Measurements from ENCODE around the gene KRTAP10-3. TPM values are rescaled to one million over a fixed set of nuclear protein-coding genes. Genes with fewer than 3 reads are reported as not detected.
"Not testable (repeated sequence)": the region's sequence is repeated elsewhere in the genome, so short reads cannot be mapped to it uniquely, and the experiment has no call there.

The KRTAP10-3 gene
- total RNA-seq = not detected

GRCh38 chr21:44558695-44559094, at the start of gene KRTAP10-3:
KRTAP10-3 (minus strand) TSS chr21:44558795; CDS start chr21:44558715, 80 bp downstream.
- no peak for DNase-seq

DNA sequence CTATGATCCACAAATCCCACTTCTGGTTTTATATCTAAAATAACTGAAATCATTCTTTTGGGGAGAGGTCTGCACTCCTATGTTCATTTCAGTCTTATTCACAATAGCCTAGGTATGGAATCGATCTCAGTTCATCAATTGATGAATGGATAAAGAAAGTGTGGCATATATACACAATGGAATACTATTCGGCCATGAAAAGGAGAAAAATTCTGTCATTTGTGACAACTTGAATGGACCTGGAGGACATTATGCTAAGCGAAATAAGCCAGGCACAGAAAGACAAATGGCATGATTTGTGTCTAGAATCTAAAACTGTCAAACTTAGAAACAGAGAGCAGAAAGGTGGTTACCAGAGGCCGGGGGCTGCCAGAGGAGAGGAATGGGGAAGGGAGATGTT, 47.9 kb upstream of the KRTAP10-3 start:
- DNase-seq = no peak

DNA sequence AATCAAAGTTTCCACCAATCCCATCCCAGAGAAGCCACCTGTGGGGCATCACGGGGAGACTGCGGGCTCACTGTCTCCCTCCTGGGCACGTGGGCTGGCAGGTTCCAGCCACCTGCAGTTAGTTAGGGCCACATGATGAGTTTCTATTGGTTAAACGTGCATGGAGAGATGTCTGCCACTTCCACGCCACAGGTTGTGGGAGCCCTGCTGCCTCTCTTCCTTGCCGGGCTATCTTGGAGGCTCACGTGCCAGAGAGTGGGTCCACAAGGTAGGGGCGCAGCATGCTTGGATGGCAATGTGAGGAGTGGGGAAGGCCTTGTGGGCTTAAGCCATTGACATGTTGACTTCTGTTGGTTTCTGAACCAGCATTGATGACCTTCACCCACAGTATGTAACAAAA, 45.3 kb upstream of the KRTAP10-3 start:
- no peak for DNase-seq

- no peak for DNase-seq
Measured at GRCh38 chr21:44603109-44603875, 44.7 kb upstream of the KRTAP10-3 start.

- no peak for DNase-seq
Measured at GRCh38 chr21:44602463-44602850, 43.9 kb upstream of the KRTAP10-3 start.

GRCh38 chr21:44601596-44602462, 43.2 kb upstream of the KRTAP10-3 start:
- no peak for DNase-seq

GRCh38 chr21:44601091-44601490, 42.5 kb upstream of the KRTAP10-3 start:
- DNase-seq = not testable (repeated sequence)

DNA sequence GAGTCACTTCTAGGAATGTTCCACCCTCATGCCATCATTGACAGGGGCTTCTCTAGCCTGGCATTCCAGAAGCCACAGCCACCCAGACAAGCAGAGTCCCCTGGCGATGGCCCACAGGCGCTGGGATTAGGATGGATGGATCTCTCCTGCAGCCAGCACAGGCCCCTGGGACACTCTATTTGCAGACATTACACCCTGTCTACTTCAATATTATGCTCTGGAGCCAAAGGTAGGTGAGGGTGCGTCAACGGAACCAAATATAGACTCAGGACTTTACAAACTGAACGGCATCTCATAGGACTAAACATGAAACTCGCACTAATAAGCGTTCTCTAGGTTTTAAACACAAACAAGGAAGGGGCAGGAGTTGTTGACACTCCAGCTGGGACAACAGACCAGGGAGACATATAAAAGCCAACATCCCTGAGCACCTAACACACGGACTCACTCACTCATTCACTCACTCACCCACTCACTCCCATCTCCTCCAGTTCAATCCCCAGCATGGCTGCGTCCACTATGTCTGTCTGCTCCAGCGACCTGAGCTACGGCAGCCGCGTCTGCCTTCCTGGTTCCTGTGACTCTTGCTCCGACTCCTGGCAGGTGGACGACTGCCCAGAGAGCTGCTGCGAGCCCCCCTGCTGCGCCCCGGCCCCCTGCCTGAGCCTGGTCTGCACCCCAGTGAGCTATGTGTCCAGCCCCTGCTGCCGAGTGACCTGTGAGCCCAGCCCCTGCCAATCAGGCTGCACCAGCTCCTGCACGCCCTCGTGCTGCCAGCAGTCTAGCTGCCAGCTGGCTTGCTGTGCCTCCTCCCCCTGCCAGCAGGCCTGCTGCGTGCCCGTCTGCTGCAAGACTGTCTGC, 41.8 kb upstream of the KRTAP10-3 start, which contains the start of gene KRTAP10-7:
KRTAP10-7 (plus strand) TSS at position 480 of the 861 bp plus-strand sequence; CDS start at position 505, 25 bp downstream.
- DNase-seq = not testable (repeated sequence)

GRCh38 chr21:44599264-44600029, 40.9 kb upstream of the KRTAP10-3 start:
- no peak for DNase-seq

GRCh38 chr21:44598061-44598460, 39.5 kb upstream of the KRTAP10-3 start:
- DNase-seq = no peak

DNA sequence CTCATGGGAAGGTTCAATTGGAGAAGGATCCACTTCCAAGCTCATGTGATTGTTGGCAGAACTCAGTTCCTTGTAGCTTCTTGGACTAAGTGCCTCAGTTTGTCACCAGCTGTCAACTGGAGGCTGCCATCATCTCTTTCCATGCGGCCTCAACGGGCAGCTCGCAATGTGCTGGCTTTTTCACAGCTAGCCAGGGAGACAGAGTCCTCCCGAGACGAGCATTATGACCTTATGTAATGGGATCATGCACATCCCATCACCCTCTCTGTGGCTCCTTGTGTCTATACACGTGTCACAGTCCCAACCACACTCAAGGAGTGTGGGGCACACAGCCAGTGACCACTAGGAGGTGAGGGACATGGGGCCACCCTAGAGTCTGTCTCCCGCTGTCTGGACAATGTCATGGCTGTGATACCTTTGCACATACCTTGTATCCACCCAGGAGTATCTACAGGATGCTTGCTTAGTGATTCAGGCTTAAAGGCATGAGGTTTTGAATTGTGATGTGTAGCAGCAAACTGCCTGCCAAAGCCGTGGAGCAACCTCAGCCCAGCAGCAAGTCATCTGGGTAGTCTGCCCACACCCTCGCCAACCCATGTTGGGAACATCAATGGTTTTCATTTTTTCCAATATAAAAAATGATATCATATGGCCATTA, 37.6 kb upstream of the KRTAP10-3 start:
- DNase-seq = no peak

- no peak for DNase-seq
Measured at GRCh38 chr21:44595524-44595923, 36.9 kb upstream of the KRTAP10-3 start.

GRCh38 chr21:44594406-44594916, 35.9 kb upstream of the KRTAP10-3 start:
- no peak for DNase-seq

- no peak for DNase-seq
Measured at GRCh38 chr21:44593598-44594405, 35.2 kb upstream of the KRTAP10-3 start.

GRCh38 chr21:44592446-44593311, 34.1 kb upstream of the KRTAP10-3 start, which contains the start of gene KRTAP10-6:
KRTAP10-6 (minus strand) TSS chr21:44592505; CDS start chr21:44592484, 21 bp downstream.
- DNase-seq = no peak

- DNase-seq = not testable (repeated sequence)
Measured at GRCh38 chr21:44591801-44592130, 33.2 kb upstream of the KRTAP10-3 start.

DNA sequence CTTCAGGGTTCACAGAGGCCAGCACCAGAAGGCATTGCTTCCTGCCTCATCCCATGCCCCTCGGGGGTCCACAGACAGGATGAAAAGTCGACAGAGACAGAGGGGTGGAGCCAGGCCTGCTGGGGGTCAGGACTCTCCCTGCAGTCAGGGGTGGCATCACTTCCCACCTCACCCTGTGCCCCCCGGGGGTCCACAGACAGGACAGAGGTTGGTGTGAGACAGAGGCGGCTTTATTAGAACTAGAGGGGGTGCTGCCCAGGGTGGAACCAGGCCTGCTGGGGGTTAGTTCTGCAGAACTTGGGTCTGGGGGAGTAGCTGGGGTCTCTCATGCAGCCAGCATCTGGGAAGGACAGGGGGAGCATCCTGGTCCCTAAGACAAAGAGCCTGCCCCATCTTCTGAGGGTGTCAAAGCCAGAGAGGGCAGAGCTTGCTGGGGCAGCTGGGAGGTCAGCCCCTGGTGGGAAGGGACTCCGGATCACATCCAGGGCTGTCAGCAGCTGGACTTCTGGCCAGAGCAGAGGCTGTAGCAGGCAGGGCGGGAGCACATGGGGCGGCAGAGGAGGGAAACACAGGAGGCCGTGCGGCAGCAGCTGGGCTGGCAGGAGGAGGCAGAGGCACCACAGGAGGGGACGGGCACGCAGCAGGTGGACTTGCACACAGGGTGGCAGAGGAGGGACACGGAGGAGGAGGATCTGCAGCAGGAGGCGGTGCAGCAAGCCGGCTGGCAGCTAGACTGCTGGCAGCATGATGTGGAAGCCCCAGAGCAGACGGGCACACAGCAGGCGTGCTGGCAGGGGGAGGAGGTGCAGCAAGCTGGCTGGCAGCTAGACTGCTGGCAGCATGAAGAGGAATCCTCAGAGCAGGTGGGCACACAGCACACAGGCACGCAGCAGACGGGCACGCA, 32.6 kb upstream of the KRTAP10-3 start:
- DNase-seq = not testable (repeated sequence)

DNA sequence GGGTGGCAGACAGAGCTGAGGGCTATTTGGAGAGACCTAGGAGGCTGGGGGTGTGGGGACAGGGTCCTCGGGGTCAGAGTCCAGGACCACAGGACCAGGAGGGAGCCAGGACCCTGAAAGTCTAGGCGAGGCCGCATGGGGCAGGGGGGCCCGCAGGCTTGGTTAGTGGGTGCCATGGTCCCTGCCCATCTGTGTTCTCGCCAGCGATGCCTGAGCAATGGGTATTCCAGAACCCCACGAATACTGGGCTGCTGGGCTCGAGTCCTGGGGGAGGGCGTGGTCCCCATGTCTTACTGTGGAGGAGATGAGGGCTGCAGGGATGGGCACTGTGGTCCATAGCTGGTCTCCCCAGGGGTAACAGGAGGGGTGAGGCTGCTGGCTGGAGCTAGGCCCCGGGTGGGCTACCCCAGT, 31.7 kb upstream of the KRTAP10-3 start:
- no peak for DNase-seq
